SU-DHL-6 (cell line): ENCODE measurements around the gene EWSR1.

Source experiments
- H2AFZ ChIP-seq: fragments of 200-600 bp; sonication (generic); 2 replicates; pipeline ENCODE4 v1.6.1; 2014; ENCODE audit warnings: low read depth, mild to moderate bottlenecking, moderate library complexity, mixed read lengths, antibody characterized with exemption, low read length; ENCODE audit not compliant: severe bottlenecking
- H3F3A ChIP-seq: fragments of 200-600 bp; shearing (Covaris generic); 2 replicates; pipeline ENCODE4 v1.6.0; 2016; ENCODE audit warnings: antibody characterized with exemption, mild to moderate bottlenecking; ENCODE audit not compliant: insufficient read depth
- H3K27ac ChIP-seq: fragments of 200-600 bp; sonication (generic); 2 replicates; pipeline ENCODE4 v1.5.1; 2016; ENCODE audit warnings: low read depth, mild to moderate bottlenecking, low read length, moderate library complexity, mixed read lengths
- H3K27me3 ChIP-seq: fragments of 200-600 bp; sonication (generic), shearing (Covaris generic); 2 replicates; pipeline ENCODE4 v1.6.0; 2014; ENCODE audit warnings: mild to moderate bottlenecking, low read length
- H3K36me3 ChIP-seq: fragments of 200-600 bp; sonication (generic); 2 replicates; pipeline ENCODE4 v1.6.1; 2014; ENCODE audit warnings: mild to moderate bottlenecking, low read length, mixed read lengths
- H3K4me2 ChIP-seq: fragments of 300-600, 200-600 bp; shearing (Covaris generic), sonication (generic); 2 replicates; pipeline ENCODE4 v1.6.0; 2014; ENCODE audit warnings: low read length, low read depth, mild to moderate bottlenecking; ENCODE audit not compliant: poor library complexity, severe bottlenecking
- H3K4me3 ChIP-seq: fragments of 200-600 bp; sonication (generic); 2 replicates; pipeline ENCODE4 v1.5.1; 2014; ENCODE audit warnings: antibody characterized with exemption, low read length, mild to moderate bottlenecking, mixed read lengths; ENCODE audit not compliant: insufficient read depth, poor library complexity, severe bottlenecking
- H3K79me2 ChIP-seq: fragments of 200-600 bp; sonication (generic); 2 replicates; pipeline ENCODE4 v1.6.1; 2014; ENCODE audit warnings: mild to moderate bottlenecking, low read length, moderate library complexity; ENCODE audit not compliant: insufficient read depth
- H3K9ac ChIP-seq: fragments of 200-600 bp; sonication (generic); 2 replicates; pipeline ENCODE4 v1.7.0; 2014; ENCODE audit warnings: mild to moderate bottlenecking, low read length
- H3K9me2 ChIP-seq: fragments of 200-600 bp; sonication (generic); replicated peaks from 2 replicates; pipeline ENCODE4 v1.6.1; 2014; ENCODE audit warnings: low read length; ENCODE audit not compliant: insufficient read depth
- H3K9me3 ChIP-seq: fragments of 200-600 bp; sonication (generic); 2 replicates; pipeline ENCODE4 v1.6.1; 2014; ENCODE audit warnings: low read length, mixed read lengths; ENCODE audit not compliant: insufficient read depth
- H4K20me1 ChIP-seq: fragments of 200-600 bp; sonication (generic); 2 replicates; pipeline ENCODE4 v1.6.1; 2014; ENCODE audit warnings: low read depth, mild to moderate bottlenecking, antibody characterized with exemption, low read length, moderate library complexity, mixed read lengths
- EZH2phosphoT487 ChIP-seq: fragments of 200-600 bp; sonication (generic), shearing (Covaris generic); conservative IDR thresholded peaks from 2 replicates; pipeline ENCODE4 v1.6.1; 2018; ENCODE audit warnings: mild to moderate bottlenecking, antibody characterized with exemption, low read length, moderate library complexity, mixed read lengths
- TF ChIP-seq, protein P1 (sequence below): fragments of 200-600 bp; sonication (generic); IDR thresholded peaks from one replicate; pipeline ENCODE4 v1.5.1; 2017; ENCODE audit warnings: antibody characterized with exemption, mild to moderate bottlenecking, low read length, moderate library complexity; ENCODE audit not compliant: insufficient read depth, poor library complexity, severe bottlenecking

Gene EWSR1

DNA sequence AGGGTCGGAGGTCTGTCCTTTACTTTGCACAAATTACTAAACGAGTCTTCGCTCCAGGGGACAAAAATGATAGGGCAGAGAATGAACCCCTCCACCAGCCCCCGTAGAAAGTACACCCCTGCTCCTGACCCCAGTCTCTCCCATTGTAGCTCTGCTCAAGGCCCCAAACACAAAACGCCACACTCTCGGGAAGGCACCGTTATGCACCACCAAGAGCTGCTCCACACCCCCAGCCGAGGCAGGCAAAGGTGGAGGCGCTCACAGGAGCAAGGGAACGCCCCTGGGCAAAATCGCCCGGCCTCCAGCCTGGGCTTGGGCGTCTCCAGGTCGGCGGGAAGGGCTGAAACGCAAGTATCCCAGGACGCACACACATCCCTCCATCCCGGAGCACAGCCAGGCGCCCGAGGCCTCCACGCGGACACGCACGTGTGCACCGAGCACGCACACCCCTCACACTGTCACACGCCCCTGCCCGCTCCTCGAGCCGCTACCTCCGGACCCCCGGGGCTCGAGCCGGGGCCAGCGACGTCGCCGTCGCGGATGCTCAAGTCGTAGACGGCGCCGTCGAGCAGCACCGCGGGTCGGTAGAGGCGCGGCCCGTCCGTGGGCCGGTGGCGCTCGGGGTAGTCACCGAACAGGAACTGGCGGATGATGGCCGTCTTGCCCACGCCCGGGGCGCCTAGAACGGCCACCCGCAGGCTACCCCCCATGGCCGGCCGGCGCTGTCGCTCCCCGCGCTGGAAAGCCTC lies 46.6 kb downstream of the EWSR1 start:
- H3K27me3 ChIP-seq: no peaks in the 10 kb centered on the region
- no peaks in the 10 kb centered on the region for H4K20me1 ChIP-seq
- no peak overlapping the region for H3K9ac ChIP-seq
- H3K9me3 ChIP-seq: no peaks in the 10 kb centered on the region
- H2AFZ ChIP-seq: no peak overlapping the region
- no peaks in the 10 kb centered on the region for H3K36me3 ChIP-seq
- no peak overlapping the region for H3K4me2 ChIP-seq
- TF ChIP-seq, protein P1, sequence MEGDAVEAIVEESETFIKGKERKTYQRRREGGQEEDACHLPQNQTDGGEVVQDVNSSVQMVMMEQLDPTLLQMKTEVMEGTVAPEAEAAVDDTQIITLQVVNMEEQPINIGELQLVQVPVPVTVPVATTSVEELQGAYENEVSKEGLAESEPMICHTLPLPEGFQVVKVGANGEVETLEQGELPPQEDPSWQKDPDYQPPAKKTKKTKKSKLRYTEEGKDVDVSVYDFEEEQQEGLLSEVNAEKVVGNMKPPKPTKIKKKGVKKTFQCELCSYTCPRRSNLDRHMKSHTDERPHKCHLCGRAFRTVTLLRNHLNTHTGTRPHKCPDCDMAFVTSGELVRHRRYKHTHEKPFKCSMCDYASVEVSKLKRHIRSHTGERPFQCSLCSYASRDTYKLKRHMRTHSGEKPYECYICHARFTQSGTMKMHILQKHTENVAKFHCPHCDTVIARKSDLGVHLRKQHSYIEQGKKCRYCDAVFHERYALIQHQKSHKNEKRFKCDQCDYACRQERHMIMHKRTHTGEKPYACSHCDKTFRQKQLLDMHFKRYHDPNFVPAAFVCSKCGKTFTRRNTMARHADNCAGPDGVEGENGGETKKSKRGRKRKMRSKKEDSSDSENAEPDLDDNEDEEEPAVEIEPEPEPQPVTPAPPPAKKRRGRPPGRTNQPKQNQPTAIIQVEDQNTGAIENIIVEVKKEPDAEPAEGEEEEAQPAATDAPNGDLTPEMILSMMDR: no peak
- TF ChIP-seq EZH2phosphoT487: no peak
- no peaks in the 10 kb centered on the region for H3F3A ChIP-seq
- no peaks in the 10 kb centered on the region for H3K79me2 ChIP-seq
- H3K27ac ChIP-seq: no peak overlapping the region
- no peaks in the 10 kb centered on the region for H3K9me2 ChIP-seq
- H3K4me3 ChIP-seq: no peak overlapping the region

DNA sequence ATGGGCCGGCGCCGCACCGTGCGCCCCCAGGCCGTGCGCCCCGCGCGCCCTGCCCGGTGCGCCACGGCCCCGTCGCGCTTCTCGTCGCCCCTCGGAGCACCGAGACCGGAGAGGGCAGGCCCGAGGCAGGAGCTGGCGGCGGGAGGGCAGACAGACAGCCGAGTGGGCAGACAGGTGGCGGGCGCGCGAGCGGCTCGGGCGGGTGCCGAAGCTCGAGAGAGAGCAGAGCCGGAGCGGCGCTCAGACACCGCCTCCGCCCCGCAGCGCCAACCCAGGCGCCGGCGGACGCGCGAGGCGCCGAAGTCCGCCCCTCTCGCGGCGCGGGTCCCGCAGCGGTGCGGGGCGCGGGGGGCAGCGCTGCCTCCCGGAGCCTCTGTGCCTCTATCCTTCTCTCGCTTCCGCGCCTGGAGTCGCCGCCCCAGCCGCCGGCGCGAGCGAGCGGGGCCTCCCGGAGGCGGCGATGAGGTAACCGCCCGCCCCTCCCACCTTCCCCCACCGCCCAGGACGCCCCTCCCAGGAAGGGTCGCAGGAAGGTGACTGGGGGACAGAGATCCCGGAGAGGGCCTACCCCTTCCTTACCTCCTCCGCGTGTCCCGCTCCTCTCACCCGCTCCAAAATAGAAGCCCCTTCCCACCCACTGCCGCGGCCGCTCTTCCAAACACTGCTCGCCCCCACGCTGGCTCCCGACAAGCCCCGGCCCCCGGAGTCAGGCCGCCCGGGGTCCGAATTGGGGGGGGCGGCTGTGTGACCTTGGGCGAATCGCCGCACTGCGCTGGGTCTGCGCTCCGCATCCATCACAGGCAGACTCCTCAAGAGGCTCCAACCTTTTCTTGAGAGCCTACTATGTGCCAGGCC lies 47.4 kb downstream of the EWSR1 start, which contains the start of gene RASL10A:
RASL10A (minus strand) TSS at position 412 of the 855 bp plus-strand sequence. CDS start 451 bp downstream, outside the sequence.
- H2AFZ ChIP-seq: no peak within 1 kb of the TSS
- TF ChIP-seq, protein P1: no peak
- no peak for TF ChIP-seq EZH2phosphoT487
- H3F3A ChIP-seq: 0 out of 2 replicates have a peak, but pooled peaks cover 3% of the 10 kb centered on the region
- no peaks in the 10 kb centered on the region for H3K27me3 ChIP-seq
- H3K9ac ChIP-seq: no peak within 1 kb of the TSS
- H3K4me2 ChIP-seq: no peak within 1 kb of the TSS
- H3K9me3 ChIP-seq: no peaks in the 10 kb centered on the region
- H3K9me2 ChIP-seq: no peaks in the 10 kb centered on the region
- H3K27ac ChIP-seq: no peak within 1 kb of the TSS
- H3K36me3 ChIP-seq: no peaks in the 10 kb centered on the region
- no peaks in the 10 kb centered on the region for H4K20me1 ChIP-seq
- no peak within 1 kb of the TSS for H3K4me3 ChIP-seq
- H3K79me2 ChIP-seq: no peaks in the 10 kb centered on the region

DNA sequence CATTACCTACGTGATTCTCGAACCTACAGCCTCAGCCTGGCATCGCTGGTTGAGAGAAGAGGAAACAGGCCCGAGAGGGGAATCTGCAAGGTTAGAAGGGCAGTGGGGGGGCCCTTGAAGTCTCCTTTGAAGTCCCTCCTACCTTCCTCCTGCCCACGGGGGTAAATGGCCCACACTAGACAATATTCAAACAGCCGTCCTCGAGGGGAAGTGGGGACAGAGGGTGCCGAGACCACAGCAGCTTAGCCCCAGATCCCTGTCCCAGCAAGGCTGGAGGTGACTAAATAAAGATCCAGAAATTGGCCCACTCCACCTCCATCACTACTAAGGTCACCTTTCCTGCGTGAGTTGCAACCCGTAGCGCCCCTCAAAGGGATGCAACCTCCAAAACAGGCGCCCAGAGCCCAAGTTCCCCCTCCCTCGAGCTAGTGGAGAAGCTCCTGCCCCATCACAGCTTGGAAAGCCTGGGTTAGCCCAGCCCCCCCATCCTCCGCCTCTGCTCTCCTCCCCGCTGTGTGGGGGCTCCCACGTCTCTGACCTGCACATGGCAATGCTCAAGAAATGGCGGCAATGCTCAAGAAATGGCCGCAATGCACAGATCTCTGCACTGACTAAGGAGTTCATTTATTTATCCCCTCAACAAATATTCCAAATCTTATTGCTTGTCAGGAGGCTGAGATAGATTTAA lies 48.2 kb downstream of the EWSR1 start:
- TF ChIP-seq, protein P1: no peak
- no peak for TF ChIP-seq EZH2phosphoT487
- H3K79me2 ChIP-seq: no peaks in the 10 kb centered on the region
- no peaks in the 10 kb centered on the region for H3K36me3 ChIP-seq
- no peak overlapping the region for H3K9ac ChIP-seq
- no peak overlapping the region for H2AFZ ChIP-seq
- no peaks in the 10 kb centered on the region for H3K9me3 ChIP-seq
- no peak overlapping the region for H3K4me2 ChIP-seq
- no peaks in the 10 kb centered on the region for H4K20me1 ChIP-seq
- 0 out of 2 replicates have a peak, but pooled peaks cover 3% of the 10 kb centered on the region for H3F3A ChIP-seq
- H3K27me3 ChIP-seq: no peaks in the 10 kb centered on the region
- H3K27ac ChIP-seq: no peak overlapping the region
- H3K4me3 ChIP-seq: no peak overlapping the region
- H3K9me2 ChIP-seq: no peaks in the 10 kb centered on the region
